Thyroid gland (tissue), 4 donors: ENCODE results near the gene RNF115.

Source experiments
- CTCF ChIP-seq, 6 experiments: fragments of 200-600 bp in 3 of 6; fragments of 450-650 bp in 3 of 6; sonication (generic) in 3 of 6; IDR thresholded peaks; one replicate each; pipeline ENCODE4 v1.5.1; 2016 to 2019; ENCODE audit warnings: antibody characterized with exemption in 6 of 6, mild to moderate bottlenecking in 2 of 6, inconsistent platforms in 1 of 6, moderate library complexity in 1 of 6
- POLR2A ChIP-seq, 2 donors: fragments of 450-650 bp; IDR thresholded peaks; one replicate each; pipeline ENCODE4 v1.6.1; 2017; ENCODE audit warnings: antibody characterized with exemption in 2 of 2, mild to moderate bottlenecking in 2 of 2, moderate library complexity in 1 of 2

GRCh38 chr1:145847827-145848226, 23.9 kb upstream of the RNF115 start:
- TF ChIP-seq CTCF (IDR thresholded peaks at IDR 0.05), result no peak
- TF ChIP-seq POLR2A (IDR thresholded peaks at IDR 0.05), result no peak
